Gastroesophageal sphincter (tissue), 4 donors: ENCODE results near the gene NR5A2. TPM values are rescaled to one million over a fixed set of nuclear protein-coding genes. Genes with fewer than 3 reads are reported as not detected.

Source experiments
- ATAC-seq: fragments of 150-250 bp; one replicate; pipeline ENCODE4 v1.9.1; 2016; ENCODE audit warnings: mild to moderate bottlenecking, moderate library complexity
- H3K27ac ChIP-seq, 4 donors: fragments of 200-600 bp; sonication (generic) in 3 of 4; 1 replicate in 3 of 4; 2 replicates in 1 of 4; pipeline ENCODE4 v1.5.1; 2016 to 2019
- H3K27me3 ChIP-seq: fragments of 200-600 bp; sonication (generic); one replicate; pipeline ENCODE4 v1.5.1; 2019
- H3K36me3 ChIP-seq, 2 donors: fragments of 200-600 bp; sonication (generic); one replicate each; pipeline ENCODE4 v1.5.1; 2019; ENCODE audit warnings: control low read depth in 1 of 2
- H3K4me1 ChIP-seq, 3 donors: fragments of 200-600 bp; sonication (generic); 1 replicate in 2 of 3; 2 replicates in 1 of 3; pipeline ENCODE4 v1.5.1; 2016 to 2019; ENCODE audit warnings: control low read depth in 2 of 3
- H3K4me3 ChIP-seq, 2 donors: fragments of 200-600 bp; sonication (generic); one replicate each; pipeline ENCODE4 v1.5.1; 2019; ENCODE audit warnings: mild to moderate bottlenecking in 1 of 2, moderate library complexity in 1 of 2
- H3K9me3 ChIP-seq, 3 donors: fragments of 200-600 bp; sonication (generic); one replicate each; pipeline ENCODE4 v1.5.1; 2017 to 2019; ENCODE audit warnings: control low read depth in 2 of 3
- CTCF ChIP-seq, 4 experiments: fragments of 200-600 bp in 2 of 4; fragments of 450-650 bp in 2 of 4; sonication (generic) in 1 of 4; IDR thresholded peaks; one replicate each; pipeline ENCODE4 v1.5.1; 2017 to 2019; ENCODE audit warnings: antibody characterized with exemption in 4 of 4, mild to moderate bottlenecking in 2 of 4, moderate library complexity in 2 of 4
- EP300 ChIP-seq: sonication (generic); formaldehyde crosslinking; IDR thresholded peaks from one replicate; pipeline ENCODE4 v1.6.1; 2017; ENCODE audit warnings: antibody characterized with exemption, mild to moderate bottlenecking
- POLR2A ChIP-seq, 2 donors: fragments of 450-650 bp; IDR thresholded peaks; one replicate each; pipeline ENCODE4 v1.6.1; 2017; ENCODE audit warnings: antibody characterized with exemption in 2 of 2, mild to moderate bottlenecking in 2 of 2, moderate library complexity in 1 of 2
- POLR2AphosphoS5 ChIP-seq: sonication (generic); formaldehyde crosslinking; IDR thresholded peaks from one replicate; pipeline ENCODE4 v1.6.1; 2017; ENCODE audit warnings: antibody characterized with exemption
- WGBS, 2 donors: methylation state at CpG; one replicate each; pipeline ENCODE4 v1.1.5; 2018; ENCODE audit warnings: low coverage in 1 of 2; 5-methylcytosine and 5-hydroxymethylcytosine counted together
- total RNA-seq, 4 donors: library from RNA; depleted of rRNA; stranded (reverse); fragments of >200 nt; gene quantifications; one replicate each; pipeline ENCODE4 v1.1.0, GENCODE V29; 2016

Gene NR5A2
- total RNA-seq, 4 donors from 2014 or later: 2.0 to 4.2 (median 3.1) TPM

GRCh38 chr1:200053646-200054045 is 26.1 kb downstream of the NR5A2 start:
- Histone ChIP-seq H3K27me3 (peaks cover 6% of the 10 kb centered on the region), H3K36me3 (no peaks in the 10 kb centered on the region), H3K9me3 (no peaks in the 10 kb centered on the region), H3K27ac (no peak overlapping the region), H3K4me3 (no peak overlapping the region), H3K4me1 (no peaks in the 10 kb centered on the region)
- WGBS, 2 donors: 63 to 69% methylated on average over 3 to 5 of the region's 8 CpGs
- no peak for ATAC-seq
- no peak for TF ChIP-seq EP300
- no peak for TF ChIP-seq POLR2AphosphoS5
- no peak for TF ChIP-seq CTCF (IDR thresholded peaks at IDR 0.05)
- TF ChIP-seq POLR2A (IDR thresholded peaks at IDR 0.05): no peak

DNA sequence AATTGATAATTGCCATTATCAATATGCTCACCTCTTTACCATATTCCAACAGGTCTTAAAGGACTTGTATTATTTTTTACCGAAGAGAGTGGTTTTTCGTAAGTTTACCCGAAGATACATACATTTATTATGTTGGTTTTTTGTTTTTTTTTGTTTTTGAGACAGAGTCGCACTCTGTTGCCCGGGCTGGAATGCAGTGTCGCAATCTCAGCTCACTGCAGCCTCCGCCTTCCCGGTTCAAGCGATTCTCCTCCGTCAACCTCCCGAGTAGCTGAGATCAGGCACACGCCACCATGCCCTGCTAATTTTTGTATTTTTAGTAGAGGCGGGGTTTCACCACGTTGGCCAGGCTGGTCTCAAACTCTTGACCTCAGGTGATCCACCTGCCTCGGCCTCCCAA is 30.8 kb downstream of the NR5A2 start:
- no peak for ATAC-seq
- no peaks in the 10 kb centered on the region for H3K9me3 ChIP-seq
- no peak overlapping the region for H3K4me3 ChIP-seq
- 91 to 100% methylated on average over 1 to 15 of the region's 15 CpGs for WGBS, 2 donors
- no peaks in the 10 kb centered on the region for H3K36me3 ChIP-seq
- TF ChIP-seq POLR2A (IDR thresholded peaks at IDR 0.05) (no peak), CTCF (IDR thresholded peaks at IDR 0.05) (no peak), EP300 (no peak), POLR2AphosphoS5 (no peak)
- H3K27ac ChIP-seq: no peak overlapping the region
- peaks cover 17% of the 10 kb centered on the region for H3K27me3 ChIP-seq
- no peaks in the 10 kb centered on the region for H3K4me1 ChIP-seq

DNA sequence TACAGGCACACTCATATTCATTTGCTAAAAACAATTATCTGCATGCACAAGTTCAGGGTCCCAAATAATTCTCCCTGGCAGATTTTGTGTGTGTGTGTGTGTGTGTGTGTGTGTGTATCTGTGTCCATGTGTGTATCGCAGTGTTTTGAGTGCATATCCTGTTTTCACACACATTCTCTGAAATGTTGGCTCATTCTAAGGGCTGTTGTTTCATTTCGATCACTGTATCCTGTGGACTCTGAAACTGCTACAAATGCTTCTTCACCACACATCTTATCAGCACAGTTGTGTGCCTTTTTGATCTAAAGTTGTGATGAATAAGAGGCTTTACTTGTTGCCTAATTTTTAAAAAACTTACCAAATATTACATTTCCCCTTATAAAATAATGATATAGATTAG is 34.6 kb downstream of the NR5A2 start:
- Histone ChIP-seq H3K27me3 (peaks cover 23% of the 10 kb centered on the region), H3K4me1 (no peaks in the 10 kb centered on the region), H3K36me3 (no peaks in the 10 kb centered on the region), H3K9me3 (no peaks in the 10 kb centered on the region), H3K4me3 (no peak overlapping the region), H3K27ac (no peak overlapping the region)
- ATAC-seq: no peak
- no peak for TF ChIP-seq POLR2A (IDR thresholded peaks at IDR 0.05)
- TF ChIP-seq EP300: no peak
- TF ChIP-seq POLR2AphosphoS5: no peak
- TF ChIP-seq CTCF (IDR thresholded peaks at IDR 0.05): no peak
- WGBS, 2 donors: 62 to 80% methylated on average over 1 to 2 of the region's 2 CpGs

GRCh38 chr1:200072636-200073285 is 45.3 kb downstream of the NR5A2 start:
- no peak for ATAC-seq

More at GRCh38 chr1:200072636-200073285, 45.3 kb downstream of the NR5A2 start:
- no peaks in the 10 kb centered on the region for H3K4me1 ChIP-seq
- TF ChIP-seq POLR2AphosphoS5 (no peak), CTCF (IDR thresholded peaks at IDR 0.05) (no peak), POLR2A (IDR thresholded peaks at IDR 0.05) (no peak), EP300 (no peak)
- H3K27me3 ChIP-seq: peaks cover 15% of the 10 kb centered on the region
- H3K4me3 ChIP-seq: no peak overlapping the region
- H3K36me3 ChIP-seq: no peaks in the 10 kb centered on the region
- WGBS, 2 donors: 49 to 66% methylated on average over 3 to 4 of the region's 4 CpGs
- H3K27ac ChIP-seq: no peak overlapping the region
- no peaks in the 10 kb centered on the region for H3K9me3 ChIP-seq
